H9 (cell line): ENCODE results near the gene TXNRD1. TPM values are rescaled to one million over a fixed set of nuclear protein-coding genes. Genes with fewer than 3 reads are reported as not detected.

Source experiments
- DNase-seq: peaks from one replicate; pipeline ENCODE4 v3.0.0-alpha.2; 2017
- H2AFZ ChIP-seq: one replicate; pipeline ENCODE4 v1.6.1; 2013; ENCODE audit warnings: mild to moderate bottlenecking, low read length, control low read depth, moderate library complexity
- H2AK5ac ChIP-seq: 2 replicates; pipeline ENCODE4 v1.6.1; 2013; ENCODE audit warnings: low read length, control low read depth, mixed read lengths; ENCODE audit not compliant: insufficient read length
- H2BK120ac ChIP-seq: one replicate; pipeline ENCODE4 v1.6.1; 2013; ENCODE audit warnings: low read depth, mild to moderate bottlenecking, low read length, control low read depth, inconsistent platforms; ENCODE audit not compliant: poor library complexity, severe bottlenecking
- H2BK12ac ChIP-seq: 2 replicates; pipeline ENCODE4 v1.6.1; 2013; ENCODE audit warnings: low read length, control low read depth, mixed read lengths, low read depth; ENCODE audit not compliant: insufficient read length
- H2BK15ac ChIP-seq: 2 replicates; pipeline ENCODE4 v1.6.1; 2013; ENCODE audit warnings: low read depth, low read length, control low read depth
- H2BK20ac ChIP-seq: one replicate; pipeline ENCODE4 v1.6.1; 2013; ENCODE audit warnings: low read depth, mild to moderate bottlenecking, low read length, control low read depth, inconsistent platforms; ENCODE audit not compliant: poor library complexity, severe bottlenecking
- H2BK5ac ChIP-seq: 2 replicates; pipeline ENCODE4 v1.6.1; 2013; ENCODE audit warnings: low read length, control low read depth, mixed read lengths; ENCODE audit not compliant: insufficient read length
- H3K14ac ChIP-seq: 2 replicates; pipeline ENCODE4 v1.6.1; 2013; ENCODE audit warnings: low read length, control low read depth; ENCODE audit not compliant: insufficient read depth
- H3K18ac ChIP-seq: 2 replicates; pipeline ENCODE4 v1.6.1; 2013; ENCODE audit warnings: low read depth, mild to moderate bottlenecking, mixed read lengths, low read length, control low read depth; ENCODE audit not compliant: insufficient read length
- H3K23ac ChIP-seq: 2 replicates; pipeline ENCODE4 v1.6.1; 2013; ENCODE audit warnings: low read length, control low read depth, mixed read lengths, low read depth; ENCODE audit not compliant: insufficient read length
- H3K23me2 ChIP-seq: 2 replicates; pipeline ENCODE4 v1.6.1; 2013; ENCODE audit warnings: low read depth, mild to moderate bottlenecking, mixed read lengths, low read length, control low read depth; ENCODE audit not compliant: insufficient read length, poor library complexity, severe bottlenecking
- H3K27ac ChIP-seq: 2 replicates; pipeline ENCODE4 v1.5.1; 2013; ENCODE audit warnings: low read length, control low read depth, mixed read lengths, low read depth; ENCODE audit not compliant: insufficient read length
- H3K27me3 ChIP-seq: 2 replicates; pipeline ENCODE4 v1.6.1; 2013; ENCODE audit warnings: low read length, control low read depth, inconsistent platforms; ENCODE audit not compliant: insufficient read depth
- H3K4ac ChIP-seq: 2 replicates; pipeline ENCODE4 v1.6.1; 2013; ENCODE audit warnings: low read depth, mild to moderate bottlenecking, control low read depth, inconsistent platforms, low read length, moderate library complexity
- H3K4me1 ChIP-seq: 2 replicates; pipeline ENCODE4 v1.6.1; 2013; ENCODE audit warnings: low read length, control low read depth, inconsistent platforms; ENCODE audit not compliant: insufficient read depth
- H3K4me2 ChIP-seq: 2 replicates; pipeline ENCODE4 v1.6.1; 2013; ENCODE audit warnings: low read length, control low read depth, mixed read lengths; ENCODE audit not compliant: insufficient read length, insufficient read depth
- H3K56ac ChIP-seq: 2 replicates; pipeline ENCODE4 v1.6.1; 2013; ENCODE audit warnings: low read depth, mild to moderate bottlenecking, mixed read lengths, low read length, control low read depth; ENCODE audit not compliant: insufficient read length
- H3K79me1 ChIP-seq: 2 replicates; pipeline ENCODE4 v1.6.1; 2013; ENCODE audit warnings: low read depth, mild to moderate bottlenecking, moderate library complexity, low read length, control low read depth, inconsistent platforms; ENCODE audit not compliant: insufficient read depth, poor library complexity, severe bottlenecking
- H3K79me2 ChIP-seq: 2 replicates; pipeline ENCODE4 v1.6.1; 2013; ENCODE audit warnings: low read length, control low read depth, inconsistent platforms; ENCODE audit not compliant: insufficient read depth
- H3K9ac ChIP-seq: 2 replicates; pipeline ENCODE4 v1.6.1; 2013; ENCODE audit warnings: low read length, control low read depth, mixed read lengths; ENCODE audit not compliant: insufficient read length; ENCODE audit errors: extremely low read depth
- H3K9me3 ChIP-seq: one replicate; pipeline ENCODE4 v1.6.1; 2013; ENCODE audit warnings: low read depth, low read length, inconsistent platforms; ENCODE audit not compliant: control insufficient read depth
- H3T11ph ChIP-seq: one replicate; pipeline ENCODE4 v1.6.1; 2013; ENCODE audit warnings: mild to moderate bottlenecking, low read length, control low read depth, inconsistent platforms
- H4K20me1 ChIP-seq: one replicate; pipeline ENCODE4 v1.6.1; 2013; ENCODE audit not compliant: control insufficient read depth, insufficient read length, insufficient read depth
- H4K5ac ChIP-seq: 2 replicates; pipeline ENCODE4 v1.6.1; 2013; ENCODE audit warnings: low read depth, mild to moderate bottlenecking, mixed read lengths, low read length, control low read depth; ENCODE audit not compliant: insufficient read length
- H4K8ac ChIP-seq: replicated peaks from 2 replicates; pipeline ENCODE4 v1.6.1; 2013; ENCODE audit warnings: low read length, control low read depth, mixed read lengths, low read depth; ENCODE audit not compliant: insufficient read length
- H4K91ac ChIP-seq: 2 replicates; pipeline ENCODE4 v1.6.1; 2013; ENCODE audit warnings: low read depth, mild to moderate bottlenecking, moderate library complexity, mixed read lengths, low read length, control low read depth; ENCODE audit not compliant: insufficient read length
- H3K27ac Mint-ChIP-seq, 3 experiments: 2 replicates in 2 of 3; 3 replicates in 1 of 3; pipeline ENCODE4 v1.8.0; 2020 to 2021; ENCODE audit warnings: mixed read lengths in 3 of 3, mild to moderate bottlenecking in 1 of 3, moderate library complexity in 1 of 3
- H3K27me3 Mint-ChIP-seq: 2 replicates; pipeline ENCODE4 v1.8.0; 2021; ENCODE audit warnings: low read depth, mild to moderate bottlenecking, moderate library complexity, mixed read lengths
- H3K36me3 Mint-ChIP-seq, 3 experiments: 2 replicates in 2 of 3; 3 replicates in 1 of 3; pipeline ENCODE4 v1.8.0; 2020 to 2021; ENCODE audit warnings: low read depth in 3 of 3, mixed read lengths in 3 of 3; ENCODE audit not compliant: insufficient read depth in 1 of 3
- H3K4me1 Mint-ChIP-seq, 2 experiments: 2 replicates each; pipeline ENCODE4 v1.8.0; 2020; ENCODE audit warnings: mixed read lengths in 2 of 2
- H3K4me3 Mint-ChIP-seq, 2 experiments: 2 replicates in 1 of 2; 3 replicates in 1 of 2; pipeline ENCODE4 v1.8.0; 2020 to 2021; ENCODE audit warnings: mild to moderate bottlenecking in 2 of 2, mixed read lengths in 2 of 2, moderate library complexity in 1 of 2
- H3K9me3 Mint-ChIP-seq, 2 experiments: 2 replicates in 1 of 2; 3 replicates in 1 of 2; pipeline ENCODE4 v1.8.0; 2020; ENCODE audit warnings: mild to moderate bottlenecking in 2 of 2, mixed read lengths in 2 of 2, moderate library complexity in 1 of 2
- WGBS: extraction: QIAGEN DNeasy Blood & Tissue Kit; methylation state at CpG from one replicate; pipeline ENCODE4 v1.1.7; 2013; ENCODE audit warnings: missing lambda C conversion rate, low lambda C conversion rate, mixed read lengths; ENCODE audit not compliant: insufficient read length; ENCODE audit errors: extremely low coverage; 5-methylcytosine and 5-hydroxymethylcytosine counted together
- total RNA-seq: library from RNA; stranded (reverse); gene quantifications from 2 replicates; pipeline ENCODE4 v1.2.1, GENCODE V29; 2021
- TF ChIP-seq, protein P1 (sequence below): fragments of 200-600 bp; sonication (generic); conservative IDR thresholded peaks from 3 replicates; pipeline ENCODE4 v1.8.0; 2021; ENCODE audit warnings: antibody characterized with exemption, mild to moderate bottlenecking

TXNRD1 gene
- total RNA-seq, 1 experiment from 2014 or later = 100 TPM

DNA sequence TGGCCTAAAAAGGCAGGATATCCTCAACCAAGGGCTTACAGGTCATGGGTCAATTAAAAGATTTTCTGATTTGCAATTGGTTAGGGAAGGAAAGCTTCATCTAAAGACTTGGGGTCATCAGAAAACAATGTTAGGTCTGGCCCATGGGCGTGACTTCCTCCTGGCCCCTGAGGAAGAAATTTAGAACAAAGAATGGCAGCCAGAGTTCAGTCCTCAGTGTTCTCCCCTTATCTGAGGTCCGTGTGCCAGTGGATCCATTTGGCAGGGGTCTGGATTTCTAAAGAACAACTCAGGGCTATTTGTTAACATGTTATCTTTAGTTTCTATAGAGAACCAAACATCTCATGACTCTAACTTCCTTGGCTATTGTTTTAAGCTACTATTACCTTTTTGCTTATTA, 49.8 kb upstream of the TXNRD1 start:
- TF ChIP-seq, protein P1, sequence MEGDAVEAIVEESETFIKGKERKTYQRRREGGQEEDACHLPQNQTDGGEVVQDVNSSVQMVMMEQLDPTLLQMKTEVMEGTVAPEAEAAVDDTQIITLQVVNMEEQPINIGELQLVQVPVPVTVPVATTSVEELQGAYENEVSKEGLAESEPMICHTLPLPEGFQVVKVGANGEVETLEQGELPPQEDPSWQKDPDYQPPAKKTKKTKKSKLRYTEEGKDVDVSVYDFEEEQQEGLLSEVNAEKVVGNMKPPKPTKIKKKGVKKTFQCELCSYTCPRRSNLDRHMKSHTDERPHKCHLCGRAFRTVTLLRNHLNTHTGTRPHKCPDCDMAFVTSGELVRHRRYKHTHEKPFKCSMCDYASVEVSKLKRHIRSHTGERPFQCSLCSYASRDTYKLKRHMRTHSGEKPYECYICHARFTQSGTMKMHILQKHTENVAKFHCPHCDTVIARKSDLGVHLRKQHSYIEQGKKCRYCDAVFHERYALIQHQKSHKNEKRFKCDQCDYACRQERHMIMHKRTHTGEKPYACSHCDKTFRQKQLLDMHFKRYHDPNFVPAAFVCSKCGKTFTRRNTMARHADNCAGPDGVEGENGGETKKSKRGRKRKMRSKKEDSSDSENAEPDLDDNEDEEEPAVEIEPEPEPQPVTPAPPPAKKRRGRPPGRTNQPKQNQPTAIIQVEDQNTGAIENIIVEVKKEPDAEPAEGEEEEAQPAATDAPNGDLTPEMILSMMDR = no peak
- Histone ChIP-seq H3K4me1 (no peaks in the 10 kb centered on the region; the same call in 1 of the 2 replicates), H3K14ac (no peak overlapping the region), H3K4ac (no peak overlapping the region), H4K8ac (no peak overlapping the region), H3K18ac (no peak overlapping the region), H3K79me1 (no peaks in the 10 kb centered on the region), H2BK15ac (no peak overlapping the region), H2BK12ac (no peak overlapping the region), H3K4me2 (no peak overlapping the region), H2BK120ac (no peak overlapping the region), H3K27ac (no peak overlapping the region), H3K79me2 (no peaks in the 10 kb centered on the region), H3K23ac (no peak overlapping the region), H2AK5ac (no peak overlapping the region), H2BK20ac (no peak overlapping the region), H4K20me1 (no peaks in the 10 kb centered on the region), H2BK5ac (no peak overlapping the region), H3K9ac (no peak overlapping the region), H4K91ac (no peak overlapping the region), H3K56ac (no peak overlapping the region), H3K23me2 (no peaks in the 10 kb centered on the region), H3K9me3 (no peaks in the 10 kb centered on the region), H3K27me3 (no peaks in the 10 kb centered on the region), H2AFZ (no peak overlapping the region), H4K5ac (no peak overlapping the region), H3T11ph (no peak overlapping the region)
- DNase-seq = no peak
- no peaks in the 10 kb centered on the region; a peak in 1 of 5 replicates for H3K9me3 Mint-ChIP-seq
- peaks cover 2% of the 10 kb centered on the region; the same call in 1 of the 2 replicates for H3K27me3 Mint-ChIP-seq
- H3K4me1 Mint-ChIP-seq = peaks cover 3 to 4% of the 10 kb centered on the region in 2 experiments; a peak in 3 of 4 replicates
- H3K36me3 Mint-ChIP-seq = no peaks in the 10 kb centered on the region
- no CpG with 5 or more reads among the region's 2 CpGs for WGBS
- H3K4me3 Mint-ChIP-seq = no peak overlapping the region
- H3K27ac Mint-ChIP-seq = no peak overlapping the region
